ENCODE measurements around the gene CCNB2.

Gene CCNB2

DNA sequence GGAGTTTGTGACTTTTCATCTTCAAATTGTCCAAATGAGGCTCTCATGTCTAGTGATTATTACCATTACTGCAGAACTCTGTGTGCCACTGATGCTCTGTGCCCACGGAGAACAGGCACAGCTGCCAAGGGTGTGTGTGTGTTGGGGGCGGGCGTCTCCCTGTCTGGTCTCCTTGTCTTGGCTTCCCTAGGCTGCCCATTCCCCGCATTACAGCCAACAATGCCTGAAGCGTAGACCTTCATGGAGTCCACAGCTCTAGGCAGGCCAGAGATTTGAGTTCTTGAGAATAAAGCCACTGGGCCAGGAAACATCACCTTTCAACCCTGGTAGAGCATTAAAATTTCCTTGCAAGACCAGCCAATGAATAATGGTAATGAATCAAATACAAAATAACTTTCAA is 42.7 kb downstream of the CCNB2 start:
- TF ChIP-seq SPI1 (IDR thresholded peaks at IDR 0.05; ENCODE audit: low read depth, low read length) (no peak), POU2F2 (IDR thresholded peaks at IDR 0.05; ENCODE audit: low read depth, low read length) (no peak), POLR2A (IDR thresholded peaks at IDR 0.05; ENCODE audit: low read depth, low read length) (no peak), TAF1 (IDR thresholded peaks at IDR 0.05; ENCODE audit: low read depth, low read length) (no peak), PAX5 (IDR thresholded peaks at IDR 0.05; ENCODE audit: insufficient read depth, low read length, severe bottlenecking) (no peak), POLR2AphosphoS5 (IDR thresholded peaks at IDR 0.05; ENCODE audit: low read depth, low read length) (no peak)
- FAIRE-seq = no peak
- DNase-seq (ENCODE audit: insufficient read length, low spot score) = no peak

DNA sequence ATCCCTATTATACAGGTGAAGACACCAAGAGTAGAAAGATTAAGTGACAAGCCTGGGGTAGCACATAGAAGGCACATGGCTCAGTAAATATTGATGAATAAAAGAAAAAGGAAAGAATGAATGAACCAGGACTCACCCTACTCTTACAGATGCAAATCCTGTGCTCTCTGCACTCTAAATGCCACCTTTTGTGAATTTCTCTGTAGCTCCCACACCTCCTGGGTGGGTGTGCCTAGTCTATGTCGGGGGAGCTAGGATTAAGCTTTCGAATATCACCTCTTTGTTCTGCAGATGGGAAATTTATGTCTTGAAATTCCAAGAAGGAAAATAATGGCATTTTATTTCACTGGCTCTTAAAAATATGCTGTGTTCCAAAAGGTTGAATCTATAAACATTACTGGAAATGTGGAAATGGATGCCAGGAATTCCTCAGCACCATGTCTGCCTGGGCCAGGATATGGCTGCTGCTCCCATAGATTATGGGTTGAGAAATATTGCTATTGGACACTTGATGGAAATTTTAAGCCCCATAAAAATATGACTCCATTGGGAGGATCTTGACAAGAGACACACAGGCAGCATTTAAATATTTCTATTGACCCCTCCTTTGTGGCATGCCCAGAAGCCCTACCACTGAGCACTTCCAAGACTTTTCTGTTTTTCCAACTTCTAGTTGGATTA is 43.3 kb downstream of the CCNB2 start:
- FAIRE-seq (no peak), DNase-seq (ENCODE audit: insufficient read length, low spot score) (no peak)
- no peak for TF ChIP-seq TAF1 (IDR thresholded peaks at IDR 0.05; ENCODE audit: low read depth, low read length)
- TF ChIP-seq SPI1 (IDR thresholded peaks at IDR 0.05; ENCODE audit: low read depth, low read length) = no peak
- TF ChIP-seq POLR2A (IDR thresholded peaks at IDR 0.05; ENCODE audit: low read depth, low read length) = no peak
- no peak for TF ChIP-seq POU2F2 (IDR thresholded peaks at IDR 0.05; ENCODE audit: low read depth, low read length)
- TF ChIP-seq PAX5 (IDR thresholded peaks at IDR 0.05; ENCODE audit: insufficient read depth, low read length, severe bottlenecking) = no peak
- TF ChIP-seq POLR2AphosphoS5 (IDR thresholded peaks at IDR 0.05; ENCODE audit: low read depth, low read length) = no peak

DNA sequence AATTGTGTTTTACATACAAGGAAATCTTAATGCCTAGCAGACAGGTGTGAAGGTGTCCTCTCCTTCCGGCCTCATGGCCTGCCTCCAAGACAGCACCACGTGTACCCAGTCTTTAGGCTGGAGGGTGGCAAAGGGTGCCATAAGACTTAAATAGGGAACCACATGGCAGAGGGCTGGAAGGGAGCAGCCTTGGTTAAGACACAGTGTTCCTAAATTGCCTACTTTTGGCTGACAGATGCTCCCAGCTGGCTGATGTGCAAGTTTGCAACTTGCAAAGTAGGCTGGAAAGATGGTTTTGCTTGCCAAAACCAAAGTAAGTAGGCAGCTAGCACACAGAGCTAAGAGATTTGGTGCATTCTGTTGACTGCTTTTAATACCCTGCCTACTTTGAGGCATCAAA is 45.2 kb downstream of the CCNB2 start:
- DNase-seq (ENCODE audit: insufficient read length, low spot score) (no peak), FAIRE-seq (no peak)
- TF ChIP-seq POLR2A (IDR thresholded peaks at IDR 0.05; ENCODE audit: low read depth, low read length) (no peak), SPI1 (IDR thresholded peaks at IDR 0.05; ENCODE audit: low read depth, low read length) (no peak), PAX5 (IDR thresholded peaks at IDR 0.05; ENCODE audit: insufficient read depth, low read length, severe bottlenecking) (no peak), POLR2AphosphoS5 (IDR thresholded peaks at IDR 0.05; ENCODE audit: low read depth, low read length) (no peak), TAF1 (IDR thresholded peaks at IDR 0.05; ENCODE audit: low read depth, low read length) (no peak), POU2F2 (IDR thresholded peaks at IDR 0.05; ENCODE audit: low read depth, low read length) (no peak)

DNA sequence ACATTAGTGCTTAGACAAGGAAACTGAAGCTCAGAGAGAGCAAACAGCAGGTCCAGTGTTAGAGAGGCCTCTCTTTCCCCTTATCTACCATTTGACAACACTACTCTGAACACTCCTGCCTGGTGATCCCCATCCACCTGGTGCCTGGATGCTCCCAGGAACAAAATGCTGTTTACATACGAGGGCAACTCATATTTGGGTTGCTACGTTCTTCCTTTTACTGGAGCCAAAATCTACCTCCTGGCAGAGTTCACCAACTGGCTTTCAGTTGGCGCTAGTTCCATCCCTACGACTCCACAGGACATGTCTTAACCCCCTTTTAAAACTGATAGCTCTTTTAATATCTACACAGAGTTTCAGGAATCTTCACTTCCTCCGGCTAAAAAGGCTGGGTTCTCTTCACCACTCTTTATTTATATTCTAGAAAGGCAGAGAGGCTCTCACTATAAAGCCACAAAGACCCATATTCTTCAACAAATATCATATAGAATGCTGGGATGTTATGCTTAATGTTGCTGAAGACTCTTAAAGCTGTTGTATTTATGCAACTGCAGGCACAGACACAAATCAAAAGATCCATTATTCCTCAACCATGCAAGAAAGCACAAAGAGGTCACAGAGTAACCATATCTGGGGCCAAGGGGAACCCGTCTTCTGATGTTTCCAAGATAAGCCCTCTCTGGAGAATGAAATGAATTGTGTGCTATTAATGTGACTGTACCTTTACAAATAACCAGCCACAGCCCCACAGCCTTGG is 47.9 kb downstream of the CCNB2 start:
- DNase-seq (ENCODE audit: insufficient read length, low spot score) = no peak
- TF ChIP-seq POLR2AphosphoS5 (IDR thresholded peaks at IDR 0.05; ENCODE audit: low read depth, low read length) (no peak), POLR2A (IDR thresholded peaks at IDR 0.05; ENCODE audit: low read depth, low read length) (no peak), SPI1 (IDR thresholded peaks at IDR 0.05; ENCODE audit: low read depth, low read length) (no peak), TAF1 (IDR thresholded peaks at IDR 0.05; ENCODE audit: low read depth, low read length) (no peak), PAX5 (IDR thresholded peaks at IDR 0.05; ENCODE audit: insufficient read depth, low read length, severe bottlenecking) (no peak), POU2F2 (IDR thresholded peaks at IDR 0.05; ENCODE audit: low read depth, low read length) (no peak)
- no peak for FAIRE-seq

DNA sequence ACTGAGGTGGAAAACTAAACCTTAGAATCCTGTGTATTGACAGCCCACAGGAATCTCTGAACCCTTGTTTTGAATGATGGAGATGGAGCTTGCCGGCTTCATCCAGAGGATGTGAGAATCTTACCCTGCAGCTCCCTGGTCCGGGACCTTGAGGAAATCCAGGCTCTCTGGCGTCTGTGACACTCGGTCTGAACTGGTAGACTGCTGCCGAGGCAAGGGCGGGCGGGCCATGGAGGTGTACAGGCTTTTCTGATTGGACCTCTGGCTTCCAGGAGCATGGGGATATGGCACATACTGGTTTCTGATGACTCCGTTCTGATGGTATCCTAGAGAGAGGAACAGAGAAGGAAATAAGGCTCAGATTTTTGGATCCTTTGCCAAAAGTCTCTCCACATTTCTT is 48.5 kb downstream of the CCNB2 start:
- no peak for DNase-seq (ENCODE audit: insufficient read length, low spot score)
- FAIRE-seq = no peak
- TF ChIP-seq POLR2AphosphoS5 (IDR thresholded peaks at IDR 0.05; ENCODE audit: low read depth, low read length) (no peak), PAX5 (IDR thresholded peaks at IDR 0.05; ENCODE audit: insufficient read depth, low read length, severe bottlenecking) (no peak), POU2F2 (IDR thresholded peaks at IDR 0.05; ENCODE audit: low read depth, low read length) (no peak), SPI1 (IDR thresholded peaks at IDR 0.05; ENCODE audit: low read depth, low read length) (no peak), POLR2A (IDR thresholded peaks at IDR 0.05; ENCODE audit: low read depth, low read length) (no peak), TAF1 (IDR thresholded peaks at IDR 0.05; ENCODE audit: low read depth, low read length) (no peak)

DNA sequence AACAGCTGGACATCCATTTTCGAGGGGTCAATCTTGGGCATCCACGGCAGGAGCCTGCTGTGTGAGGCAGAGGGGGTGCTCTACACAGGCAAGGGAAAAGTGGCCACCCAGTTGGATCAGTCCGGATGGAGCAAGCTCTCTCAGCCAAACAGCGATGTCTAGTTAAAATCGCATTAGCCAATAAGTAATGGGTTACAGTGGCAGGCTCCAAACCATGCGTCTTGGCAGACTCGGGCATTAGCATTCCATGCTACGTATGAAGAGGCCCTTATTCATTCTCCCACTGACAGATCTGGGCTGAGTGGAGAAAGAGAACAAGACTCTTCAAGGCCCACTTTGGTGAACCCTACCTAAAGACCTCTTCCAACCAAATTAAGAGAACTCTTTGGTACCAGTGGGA is 49.3 kb downstream of the CCNB2 start:
- FAIRE-seq (no peak), DNase-seq (ENCODE audit: insufficient read length, low spot score) (no peak)

DNA sequence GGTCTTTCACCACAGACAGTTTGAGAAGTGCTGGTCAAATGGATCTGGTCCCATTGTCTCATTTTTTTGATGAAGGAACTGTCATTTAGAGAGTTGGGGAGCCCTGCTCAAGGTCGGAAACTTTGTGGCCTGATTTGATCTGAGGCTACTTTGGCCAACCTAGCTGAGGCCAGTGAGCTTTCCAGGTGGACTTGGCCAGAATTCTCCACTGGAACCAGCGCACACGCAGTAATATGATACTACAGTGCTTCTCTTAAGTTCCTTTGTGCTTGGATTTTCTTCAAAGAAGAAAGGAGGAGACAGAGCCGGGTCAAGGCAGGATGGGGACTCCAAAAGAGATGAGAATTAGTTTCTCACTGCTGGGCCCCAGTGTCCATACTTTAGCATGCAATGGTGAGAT is 50.5 kb downstream of the CCNB2 start:
- no peak for TF ChIP-seq PAX5 (IDR thresholded peaks at IDR 0.05; ENCODE audit: insufficient read depth, low read length, severe bottlenecking)
- TF ChIP-seq TAF1 (IDR thresholded peaks at IDR 0.05; ENCODE audit: low read depth, low read length) = no peak
- no peak for TF ChIP-seq SPI1 (IDR thresholded peaks at IDR 0.05; ENCODE audit: low read depth, low read length)
- no peak for TF ChIP-seq POLR2A (IDR thresholded peaks at IDR 0.05; ENCODE audit: low read depth, low read length)
- no peak for TF ChIP-seq POU2F2 (IDR thresholded peaks at IDR 0.05; ENCODE audit: low read depth, low read length)
- TF ChIP-seq POLR2AphosphoS5 (IDR thresholded peaks at IDR 0.05; ENCODE audit: low read depth, low read length) = no peak
- no peak for DNase-seq (ENCODE audit: insufficient read length, low spot score)
- FAIRE-seq = no peak

More for the DNA sequence above, 49.3 kb downstream of the CCNB2 start:
- TF ChIP-seq TAF1 (IDR thresholded peaks at IDR 0.05; ENCODE audit: low read depth, low read length) = no peak
- TF ChIP-seq POU2F2 (IDR thresholded peaks at IDR 0.05; ENCODE audit: low read depth, low read length) = no peak
- TF ChIP-seq PAX5 (IDR thresholded peaks at IDR 0.05; ENCODE audit: insufficient read depth, low read length, severe bottlenecking) = no peak

DNA sequence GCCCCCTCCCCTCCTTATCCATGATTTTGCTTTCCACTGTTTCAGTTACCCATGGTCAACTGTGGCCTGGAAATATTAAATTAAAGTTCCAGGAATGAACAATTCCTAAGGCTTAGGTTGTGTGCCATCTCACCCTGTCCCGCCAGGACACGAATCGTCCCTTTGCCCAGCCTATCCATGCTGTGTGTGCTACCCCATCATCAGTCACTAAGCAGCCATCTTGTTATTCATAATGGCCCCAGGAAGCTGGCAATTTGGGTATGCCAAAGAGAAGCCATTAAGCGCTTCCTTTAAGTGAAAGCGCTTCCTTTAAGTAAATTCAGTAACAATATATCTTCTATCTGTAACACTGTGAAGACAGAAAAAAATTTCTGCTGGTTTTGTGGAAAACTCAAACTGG is 52.5 kb downstream of the CCNB2 start:
- FAIRE-seq (no peak), DNase-seq (ENCODE audit: insufficient read length, low spot score) (no peak)
- no peak for TF ChIP-seq POLR2AphosphoS5 (IDR thresholded peaks at IDR 0.05; ENCODE audit: low read depth, low read length)
- no peak for TF ChIP-seq TAF1 (IDR thresholded peaks at IDR 0.05; ENCODE audit: low read depth, low read length)

DNA sequence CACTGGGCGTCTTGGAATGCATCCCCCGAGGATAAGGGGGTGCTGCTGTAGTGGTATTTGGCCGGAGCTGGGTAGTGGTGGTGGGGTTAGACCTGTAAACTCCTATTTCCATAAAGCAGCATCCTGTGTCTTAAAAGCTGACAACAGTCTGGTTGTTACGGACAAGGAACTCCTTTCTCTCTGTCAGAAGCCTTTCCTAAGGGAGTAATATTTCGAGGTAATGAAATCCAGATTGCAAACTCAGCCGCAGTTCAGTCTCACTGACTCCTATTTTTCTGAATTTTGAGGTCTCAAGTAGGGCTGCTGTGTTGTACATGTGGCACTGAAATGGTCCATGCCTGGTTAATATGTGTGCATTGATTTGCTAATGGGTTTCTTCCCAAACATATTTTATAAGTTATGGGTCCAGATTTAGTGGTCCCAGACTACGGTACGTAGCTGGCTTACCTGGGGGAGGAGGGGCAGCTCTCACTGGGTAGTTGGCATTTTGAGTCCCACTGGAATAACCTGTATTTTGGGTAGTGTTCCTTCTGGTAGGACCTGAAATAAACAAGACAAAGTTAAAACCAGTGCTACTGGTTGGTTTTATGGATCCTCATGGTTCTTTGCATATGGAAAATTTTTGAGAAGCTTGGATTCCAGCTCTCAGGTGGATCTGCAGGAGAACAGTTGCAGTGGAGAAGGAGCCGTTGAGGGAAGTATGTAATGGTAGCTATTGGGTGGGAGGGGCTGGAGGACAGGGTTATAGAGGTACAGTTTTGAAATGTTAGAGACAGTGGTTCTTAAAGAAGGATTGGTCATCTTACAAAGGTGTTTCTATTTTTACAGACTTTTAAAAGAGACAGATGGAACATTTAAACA is 53.1 kb downstream of the CCNB2 start:
- FAIRE-seq (no peak), DNase-seq (ENCODE audit: insufficient read length, low spot score) (no peak)
- TF ChIP-seq PAX5 (IDR thresholded peaks at IDR 0.05; ENCODE audit: insufficient read depth, low read length, severe bottlenecking) (no peak), SPI1 (IDR thresholded peaks at IDR 0.05; ENCODE audit: low read depth, low read length) (no peak), POU2F2 (IDR thresholded peaks at IDR 0.05; ENCODE audit: low read depth, low read length) (no peak), POLR2A (IDR thresholded peaks at IDR 0.05; ENCODE audit: low read depth, low read length) (no peak), POLR2AphosphoS5 (IDR thresholded peaks at IDR 0.05; ENCODE audit: low read depth, low read length) (no peak), TAF1 (IDR thresholded peaks at IDR 0.05; ENCODE audit: low read depth, low read length) (no peak)
